OCI-LY7 (cell line): Measurements from ENCODE around the gene IFT22.

ENCODE experiments used
- EZH2phosphoT487 ChIP-seq: fragments of 200-600 bp; sonication (generic); IDR thresholded peaks from 2 replicates; pipeline ENCODE4 v1.6.1; 2018; ENCODE audit warnings: low read depth, borderline replicate concordance, mild to moderate bottlenecking, mixed run types, antibody characterized with exemption, low read length, moderate library complexity, mixed read lengths
- TF ChIP-seq, protein P1 (sequence below): fragments of 200-600 bp; sonication (generic); conservative IDR thresholded peaks from 2 replicates; pipeline ENCODE4 v1.5.1; 2014; ENCODE audit warnings: mild to moderate bottlenecking, antibody characterized with exemption, low read length, moderate library complexity, mixed read lengths

DNA sequence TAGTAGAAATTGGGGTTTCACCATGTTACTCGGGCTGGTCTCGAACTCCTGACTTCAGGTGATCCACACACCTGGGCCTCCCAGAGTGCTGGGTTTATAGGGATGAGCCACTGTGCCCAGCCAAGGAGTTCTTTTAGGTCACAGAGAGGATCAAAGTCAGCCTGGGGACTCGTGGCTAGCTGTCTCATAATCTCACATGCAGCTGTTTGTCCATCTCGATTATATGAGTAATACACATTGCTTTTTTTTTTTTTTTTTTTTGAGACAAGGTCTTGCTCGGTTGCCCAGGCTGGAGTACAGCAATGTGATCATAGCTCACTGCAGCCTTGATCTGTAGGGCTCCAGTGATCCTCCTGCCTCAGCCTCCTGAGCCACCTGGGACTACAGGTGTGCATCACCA is 2.2 kb downstream of the IFT22 start:
- TF ChIP-seq, protein P1, sequence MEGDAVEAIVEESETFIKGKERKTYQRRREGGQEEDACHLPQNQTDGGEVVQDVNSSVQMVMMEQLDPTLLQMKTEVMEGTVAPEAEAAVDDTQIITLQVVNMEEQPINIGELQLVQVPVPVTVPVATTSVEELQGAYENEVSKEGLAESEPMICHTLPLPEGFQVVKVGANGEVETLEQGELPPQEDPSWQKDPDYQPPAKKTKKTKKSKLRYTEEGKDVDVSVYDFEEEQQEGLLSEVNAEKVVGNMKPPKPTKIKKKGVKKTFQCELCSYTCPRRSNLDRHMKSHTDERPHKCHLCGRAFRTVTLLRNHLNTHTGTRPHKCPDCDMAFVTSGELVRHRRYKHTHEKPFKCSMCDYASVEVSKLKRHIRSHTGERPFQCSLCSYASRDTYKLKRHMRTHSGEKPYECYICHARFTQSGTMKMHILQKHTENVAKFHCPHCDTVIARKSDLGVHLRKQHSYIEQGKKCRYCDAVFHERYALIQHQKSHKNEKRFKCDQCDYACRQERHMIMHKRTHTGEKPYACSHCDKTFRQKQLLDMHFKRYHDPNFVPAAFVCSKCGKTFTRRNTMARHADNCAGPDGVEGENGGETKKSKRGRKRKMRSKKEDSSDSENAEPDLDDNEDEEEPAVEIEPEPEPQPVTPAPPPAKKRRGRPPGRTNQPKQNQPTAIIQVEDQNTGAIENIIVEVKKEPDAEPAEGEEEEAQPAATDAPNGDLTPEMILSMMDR = no peak
- TF ChIP-seq EZH2phosphoT487 = no peak
